HEK293 (cell line): ENCODE data around the gene CCDC136.

Experiments used
- CTCF ChIA-PET: fragments of 350-600 bp; formaldehyde crosslinking; extraction: SDS; loops from one replicate; lab custom pipeline; 2021; ENCODE audit warnings: antibody characterized with exemption; lab: Yijun Ruan, JAX
- POLR2A ChIA-PET: fragments of 300-600 bp; formaldehyde crosslinking; extraction: SDS; loops from one replicate; lab custom pipeline; 2020; ENCODE audit warnings: antibody characterized with exemption, inconsistent platforms; lab: Yijun Ruan, JAX
- H3K27ac ChIP-seq: fragments of 200-500 bp; sonication (Bioruptor generic); 2 replicates; pipeline ENCODE4 v1.5.1; 2014; ENCODE audit warnings: low read depth, low read length, control low read depth, inconsistent platforms; ENCODE audit errors: extremely low read depth
- H3K36me3 ChIP-seq, 2 experiments: fragments of 200-500 bp in 1 of 2; sonication (Bioruptor generic) in 1 of 2; 1 replicate in 1 of 2; 2 replicates in 1 of 2; pipeline ENCODE4 v1.5.1; 2014 to 2017; ENCODE audit warnings: inconsistent platforms in 2 of 2, low read length in 2 of 2; ENCODE audit not compliant: control insufficient read depth in 2 of 2, insufficient read depth in 1 of 2
- H3K4me1 ChIP-seq: fragments of 200-500 bp; sonication (Bioruptor generic); 2 replicates; pipeline ENCODE4 v1.5.1; 2014; ENCODE audit warnings: mild to moderate bottlenecking, low read length, inconsistent platforms; ENCODE audit not compliant: control insufficient read depth, insufficient read depth
- H3K4me3 ChIP-seq: 2 replicates; pipeline ENCODE4 v1.5.1; 2011; ENCODE audit warnings: low read depth, mild to moderate bottlenecking, control low read depth, low read length, moderate library complexity
- H3K9me3 ChIP-seq: fragments of 200-500 bp; sonication (Bioruptor generic); 2 replicates; pipeline ENCODE4 v1.5.1; 2014; ENCODE audit warnings: low read depth, low read length, inconsistent platforms; ENCODE audit not compliant: control insufficient read depth, insufficient read depth
- GLIS1 ChIP-seq: fragments of 450-650 bp; formaldehyde crosslinking; IDR thresholded peaks from 2 replicates; pipeline ENCODE4 v1.5.1; 2016; ENCODE audit warnings: missing biosample characterization, missing genetic modification characterization
- GLIS2 ChIP-seq: fragments of 450-650 bp; formaldehyde crosslinking; IDR thresholded peaks from 2 replicates; pipeline ENCODE4 v1.5.1; 2016; ENCODE audit warnings: missing biosample characterization, missing genetic modification characterization
- IKZF3 ChIP-seq: fragments of 450-650 bp; IDR thresholded peaks from 2 replicates; pipeline ENCODE4 v1.5.0; 2018; ENCODE audit warnings: missing biosample characterization, mild to moderate bottlenecking, missing genetic modification characterization, moderate library complexity
- KLF9 ChIP-seq: fragments of 450-650 bp; formaldehyde crosslinking; IDR thresholded peaks from 2 replicates; pipeline ENCODE4 v1.5.1; 2016; ENCODE audit warnings: missing biosample characterization, missing genetic modification characterization, low read depth
- MZF1 ChIP-seq: fragments of 450-650 bp; formaldehyde crosslinking; IDR thresholded peaks from 2 replicates; pipeline ENCODE4 v1.5.1; 2017; ENCODE audit warnings: missing biosample characterization, missing genetic modification characterization, borderline replicate concordance
- PRDM10 ChIP-seq: fragments of 450-650 bp; formaldehyde crosslinking; IDR thresholded peaks from 2 replicates; pipeline ENCODE4 v1.5.1; 2016; ENCODE audit warnings: missing biosample characterization, missing genetic modification characterization
- SCRT2 ChIP-seq: fragments of 450-650 bp; formaldehyde crosslinking; IDR thresholded peaks from 2 replicates; pipeline ENCODE4 v1.5.1; 2016; ENCODE audit warnings: missing biosample characterization, missing genetic modification characterization
- SETDB1 ChIP-seq: IDR thresholded peaks from one replicate; pipeline ENCODE4 v1.6.1; 2017; ENCODE audit warnings: mild to moderate bottlenecking, low read length, moderate library complexity, mixed read lengths; ENCODE audit not compliant: insufficient read length
- SP7 ChIP-seq: fragments of 450-650 bp; formaldehyde crosslinking; IDR thresholded peaks from 2 replicates; pipeline ENCODE4 v1.5.1; 2016; ENCODE audit warnings: missing biosample characterization, missing genetic modification characterization
- ZBTB17 ChIP-seq: fragments of 450-650 bp; formaldehyde crosslinking; IDR thresholded peaks from 2 replicates; pipeline ENCODE4 v1.5.1; 2016; ENCODE audit warnings: missing biosample characterization, missing genetic modification characterization
- ZBTB20 ChIP-seq: fragments of 450-650 bp; formaldehyde crosslinking; IDR thresholded peaks from 2 replicates; pipeline ENCODE4 v1.5.1; 2016; ENCODE audit warnings: missing biosample characterization, missing genetic modification characterization
- ZBTB8A ChIP-seq: fragments of 450-650 bp; formaldehyde crosslinking; IDR thresholded peaks from 2 replicates; pipeline ENCODE4 v1.5.1; 2016; ENCODE audit warnings: missing biosample characterization, missing genetic modification characterization
- ZEB2 ChIP-seq: fragments of 450-650 bp; formaldehyde crosslinking; IDR thresholded peaks from 2 replicates; pipeline ENCODE4 v1.5.1; 2016; ENCODE audit warnings: missing biosample characterization, missing genetic modification characterization
- ZFP69B ChIP-seq: fragments of 450-650 bp; formaldehyde crosslinking; IDR thresholded peaks from 2 replicates; pipeline ENCODE4 v1.5.1; 2016; ENCODE audit warnings: missing biosample characterization, missing genetic modification characterization
- ZNF157 ChIP-seq: fragments of 450-650 bp; formaldehyde crosslinking; IDR thresholded peaks from 2 replicates; pipeline ENCODE4 v1.5.1; 2016; ENCODE audit warnings: missing biosample characterization, missing genetic modification characterization
- ZNF214 ChIP-seq: fragments of 450-650 bp; formaldehyde crosslinking; IDR thresholded peaks from 2 replicates; pipeline ENCODE4 v1.5.1; 2017; ENCODE audit warnings: missing biosample characterization, mild to moderate bottlenecking, missing genetic modification characterization, borderline replicate concordance
- ZNF449 ChIP-seq: fragments of 450-650 bp; formaldehyde crosslinking; IDR thresholded peaks from 2 replicates; pipeline ENCODE4 v1.5.1; 2017; ENCODE audit warnings: missing biosample characterization, mild to moderate bottlenecking, missing genetic modification characterization, moderate library complexity
- ZNF571 ChIP-seq: fragments of 450-650 bp; formaldehyde crosslinking; IDR thresholded peaks from 2 replicates; pipeline ENCODE4 v1.5.0; 2017; ENCODE audit warnings: missing biosample characterization, missing genetic modification characterization
- ZNF692 ChIP-seq: fragments of 450-650 bp; formaldehyde crosslinking; IDR thresholded peaks from 2 replicates; pipeline ENCODE4 v1.5.1; 2016; ENCODE audit warnings: missing biosample characterization, missing genetic modification characterization
- ZNF768 ChIP-seq: fragments of 450-650 bp; formaldehyde crosslinking; IDR thresholded peaks from 2 replicates; pipeline ENCODE4 v1.5.1; 2018; ENCODE audit warnings: missing biosample characterization, mild to moderate bottlenecking, missing genetic modification characterization
- ZNF785 ChIP-seq: fragments of 450-650 bp; formaldehyde crosslinking; IDR thresholded peaks from 2 replicates; pipeline ENCODE4 v1.5.1; 2016; ENCODE audit warnings: missing biosample characterization, missing genetic modification characterization

The CCDC136 gene

GRCh38 chr7:128826512-128826911, 34.7 kb downstream of the CCDC136 start:
- no peaks in the 10 kb centered on the region for H3K9me3 ChIP-seq
- H3K4me3 ChIP-seq, result no peak overlapping the region
- H3K4me1 ChIP-seq, result no peaks in the 10 kb centered on the region
- ChIA-PET CTCF (interaction anchor here (0.6 to 1.8 kb wide), 5 partner anchors 16 to 382 kb away, joined by 3 to 5 read pairs (median 4); no protein-coding TSS in a partner anchor), POLR2A (interaction anchor here (2.3 kb wide), 2 partner anchors 35 to 36 kb away, joined by 5 to 7 read pairs; partner anchors contain the start of gene ATP6V1F)
- TF ChIP-seq ZNF571 (tag by site-specific recombination), result no peak
- TF ChIP-seq ZNF768 (tag by site-specific recombination), result no peak
- H3K36me3 ChIP-seq, result no peaks in the 10 kb centered on the region
- no peak overlapping the region for H3K27ac ChIP-seq

- Histone ChIP-seq H3K27ac (no peak overlapping the region), H3K4me1 (no peaks in the 10 kb centered on the region), H3K36me3 (no peaks in the 10 kb centered on the region), H3K4me3 (no peak overlapping the region), H3K9me3 (no peaks in the 10 kb centered on the region)
- POLR2A ChIA-PET, result interaction anchor here (2.3 kb wide), 2 partner anchors 36 kb away, joined by 5 to 7 read pairs; partner anchors contain the start of gene ATP6V1F
- CTCF ChIA-PET, result interaction anchor here (0.6 to 0.7 kb wide), 3 partner anchors 16 to 382 kb away, joined by 3 to 4 read pairs (median 4); no protein-coding TSS in a partner anchor
- 0 out of 2 replicates have a peak, but pooled peaks have one; percentile 12 for TF ChIP-seq PRDM10 (tag by site-specific recombination)
- TF ChIP-seq KLF9 (tag by site-specific recombination), result no peak
These were observed 35.1 kb downstream of the CCDC136 start for GRCh38 chr7:128826916-128827247.

GRCh38 chr7:128827248-128827958, 35.6 kb downstream of the CCDC136 start:
- CTCF ChIA-PET, result interaction anchor here (0.6 to 2.3 kb wide), 6 partner anchors 15 to 460 kb away, joined by 3 to 10 read pairs (median 4); no protein-coding TSS in a partner anchor
- peak; percentile 21; the same call in 1 of the 2 replicates for TF ChIP-seq ZBTB17
- TF ChIP-seq MZF1 (tag by site-specific recombination), result no peak
- 0 out of 2 replicates have a peak, but pooled peaks have one; percentile 34 for TF ChIP-seq GLIS2 (tag by site-specific recombination)
- TF ChIP-seq ZBTB8A (tag by site-specific recombination), result 0 out of 2 replicates have a peak, but pooled peaks have one; percentile 22
- TF ChIP-seq SP7 (tag by site-specific recombination), result peak; percentile 54; the same call in 1 of the 2 replicates
- TF ChIP-seq ZNF785 (tag by site-specific recombination), result no peak
- TF ChIP-seq GLIS1 (tag by site-specific recombination), result peak; percentile 92
- TF ChIP-seq IKZF3 (tag by site-specific recombination), result no peak
- TF ChIP-seq SETDB1, result no peak
- TF ChIP-seq ZEB2 (tag by site-specific recombination), result peak; percentile 52
- 0 out of 2 replicates have a peak, but pooled peaks have one; percentile 33 for TF ChIP-seq ZNF449
- TF ChIP-seq ZNF692 (tag by site-specific recombination), result peak; percentile 86
- peak; percentile 60; the same call in 1 of the 2 replicates for TF ChIP-seq ZBTB20
- TF ChIP-seq ZNF157 (tag by site-specific recombination), result no peak
- peak; percentile 79 for TF ChIP-seq ZFP69B
- no peak for TF ChIP-seq ZNF214 (tag by site-specific recombination)
- peak; percentile 91 for TF ChIP-seq SCRT2 (tag by site-specific recombination)

More at GRCh38 chr7:128827248-128827958, 35.6 kb downstream of the CCDC136 start:
- Histone ChIP-seq H3K9me3 (no peaks in the 10 kb centered on the region), H3K4me3 (no peak overlapping the region), H3K27ac (no peak overlapping the region), H3K4me1 (no peaks in the 10 kb centered on the region), H3K36me3 (no peaks in the 10 kb centered on the region)
- POLR2A ChIA-PET, result interaction anchor here (2.3 kb wide), 2 partner anchors 35 to 36 kb away, joined by 5 to 7 read pairs; partner anchors contain the start of gene ATP6V1F
